Measurements from ENCODE around the gene TMEFF2.

Gene TMEFF2

DNA sequence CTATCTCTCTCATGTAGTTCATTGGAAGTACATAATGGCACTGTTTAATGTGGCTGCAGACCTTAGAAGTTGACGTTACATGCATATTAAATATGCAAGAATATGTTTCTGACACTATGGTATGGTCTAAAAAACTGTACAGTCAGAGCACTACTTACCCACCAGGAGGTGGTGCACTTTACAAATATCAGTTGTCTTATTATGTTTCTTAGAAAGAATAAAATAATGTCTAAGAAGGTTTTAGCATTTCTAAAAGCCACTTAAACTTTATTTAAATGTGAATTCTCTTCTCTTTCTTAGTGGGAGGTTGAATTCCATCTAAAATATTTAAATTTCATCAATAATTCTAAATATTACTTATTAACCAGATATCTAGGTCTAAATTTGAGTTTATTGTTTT, 4.3 kb downstream of the TMEFF2 start (continued):
- no peak for TF ChIP-seq ZNF701 (tag by site-specific recombination; IDR thresholded peaks at IDR 0.05)

DNA sequence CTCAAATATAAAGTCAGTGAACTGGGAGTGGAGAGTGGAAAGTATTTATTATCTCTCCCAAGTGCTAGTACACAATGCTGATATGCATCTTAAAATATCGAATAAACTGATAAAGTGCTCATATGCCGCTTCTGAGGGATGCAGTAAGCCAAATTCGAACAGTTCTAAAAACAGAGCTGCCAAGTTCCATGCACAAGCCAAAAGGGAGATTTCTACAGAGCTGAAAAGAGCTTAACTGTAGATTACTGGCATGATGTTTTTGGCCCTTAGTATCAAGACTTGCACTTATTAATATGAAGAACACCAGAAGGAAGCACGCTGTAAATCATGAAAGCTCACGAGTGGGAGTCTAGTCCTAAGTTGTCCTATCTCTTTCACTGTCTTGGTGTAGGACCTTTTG, 7.9 kb downstream of the TMEFF2 start:
- H3K4me3 ChIP-seq (ENCODE audit: low read depth, low read length) = no peak overlapping the region
- CTCF ChIA-PET = interaction anchor here (0.7 to 1.4 kb wide), 2 partner anchors 10 to 1273 kb away, joined by 3 to 5 read pairs; no protein-coding TSS in a partner anchor
- no peaks in the 10 kb centered on the region for H3K36me3 ChIP-seq (ENCODE audit: control insufficient read depth in 2 of 2, insufficient read depth in 1 of 2, low read length in 2 of 2)
- no peak overlapping the region for H3K27ac ChIP-seq (ENCODE audit: extremely low read depth, low read depth, low read length)
- TF ChIP-seq ZNF214 (tag by site-specific recombination; IDR thresholded peaks at IDR 0.05; ENCODE audit: borderline replicate concordance) (no peak), ZNF610 (tag by site-specific recombination; IDR thresholded peaks at IDR 0.05; ENCODE audit: borderline replicate concordance) (no peak), ZNF76 (tag by site-specific recombination; IDR thresholded peaks at IDR 0.05; ENCODE audit: borderline replicate concordance, low read depth) (no peak), ZNF426 (tag by site-specific recombination; IDR thresholded peaks at IDR 0.05) (no peak), ZNF366 (tag by site-specific recombination; conservative IDR thresholded peaks at IDR 0.05) (no peak), ZNF404 (tag by site-specific recombination; IDR thresholded peaks at IDR 0.05) (no peak), MYNN (tag by site-specific recombination; IDR thresholded peaks at IDR 0.05; ENCODE audit: borderline replicate concordance) (no peak), ZNF791 (tag by site-specific recombination; IDR thresholded peaks at IDR 0.05) (no peak), ZNF555 (tag by site-specific recombination; conservative IDR thresholded peaks at IDR 0.05) (no peak), ZNF677 (tag by site-specific recombination; IDR thresholded peaks at IDR 0.05) (no peak), SCRT2 (tag by site-specific recombination; IDR thresholded peaks at IDR 0.05) (no peak), SP3 (tag by site-specific recombination; IDR thresholded peaks at IDR 0.05) (no peak), ZNF350 (tag by site-specific recombination; IDR thresholded peaks at IDR 0.05) (no peak), ZNF121 (tag by site-specific recombination; IDR thresholded peaks at IDR 0.05) (no peak), ZNF560 (tag by site-specific recombination; IDR thresholded peaks at IDR 0.05; ENCODE audit: borderline replicate concordance) (no peak), OVOL3 (tag by site-specific recombination; IDR thresholded peaks at IDR 0.05) (no peak)
- TF ChIP-seq, protein P1, sequence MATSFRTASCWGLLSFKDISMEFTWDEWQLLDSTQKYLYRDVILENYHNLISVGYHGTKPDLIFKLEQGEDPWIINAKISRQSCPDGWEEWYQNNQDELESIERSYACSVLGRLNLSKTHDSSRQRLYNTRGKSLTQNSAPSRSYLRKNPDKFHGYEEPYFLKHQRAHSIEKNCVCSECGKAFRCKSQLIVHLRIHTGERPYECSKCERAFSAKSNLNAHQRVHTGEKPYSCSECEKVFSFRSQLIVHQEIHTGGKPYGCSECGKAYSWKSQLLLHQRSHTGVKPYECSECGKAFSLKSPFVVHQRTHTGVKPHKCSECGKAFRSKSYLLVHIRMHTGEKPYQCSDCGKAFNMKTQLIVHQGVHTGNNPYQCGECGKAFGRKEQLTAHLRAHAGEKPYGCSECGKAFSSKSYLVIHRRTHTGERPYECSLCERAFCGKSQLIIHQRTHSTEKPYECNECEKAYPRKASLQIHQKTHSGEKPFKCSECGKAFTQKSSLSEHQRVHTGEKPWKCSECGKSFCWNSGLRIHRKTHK (tag by site-specific recombination; IDR thresholded peaks at IDR 0.05) = no peak
- TF ChIP-seq, protein P2, sequence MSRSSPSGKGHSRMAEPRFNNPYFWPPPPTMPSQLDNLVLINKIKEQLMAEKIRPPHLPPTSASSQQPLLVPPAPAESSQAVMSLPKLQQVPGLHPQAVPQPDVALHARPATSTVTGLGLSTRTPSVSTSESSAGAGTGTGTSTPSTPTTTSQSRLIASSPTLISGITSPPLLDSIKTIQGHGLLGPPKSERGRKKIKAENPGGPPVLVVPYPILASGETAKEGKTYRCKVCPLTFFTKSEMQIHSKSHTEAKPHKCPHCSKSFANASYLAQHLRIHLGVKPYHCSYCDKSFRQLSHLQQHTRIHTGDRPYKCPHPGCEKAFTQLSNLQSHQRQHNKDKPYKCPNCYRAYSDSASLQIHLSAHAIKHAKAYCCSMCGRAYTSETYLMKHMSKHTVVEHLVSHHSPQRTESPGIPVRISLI (tag by site-specific recombination; IDR thresholded peaks at IDR 0.05) = no peak
- TF ChIP-seq, protein P3, sequence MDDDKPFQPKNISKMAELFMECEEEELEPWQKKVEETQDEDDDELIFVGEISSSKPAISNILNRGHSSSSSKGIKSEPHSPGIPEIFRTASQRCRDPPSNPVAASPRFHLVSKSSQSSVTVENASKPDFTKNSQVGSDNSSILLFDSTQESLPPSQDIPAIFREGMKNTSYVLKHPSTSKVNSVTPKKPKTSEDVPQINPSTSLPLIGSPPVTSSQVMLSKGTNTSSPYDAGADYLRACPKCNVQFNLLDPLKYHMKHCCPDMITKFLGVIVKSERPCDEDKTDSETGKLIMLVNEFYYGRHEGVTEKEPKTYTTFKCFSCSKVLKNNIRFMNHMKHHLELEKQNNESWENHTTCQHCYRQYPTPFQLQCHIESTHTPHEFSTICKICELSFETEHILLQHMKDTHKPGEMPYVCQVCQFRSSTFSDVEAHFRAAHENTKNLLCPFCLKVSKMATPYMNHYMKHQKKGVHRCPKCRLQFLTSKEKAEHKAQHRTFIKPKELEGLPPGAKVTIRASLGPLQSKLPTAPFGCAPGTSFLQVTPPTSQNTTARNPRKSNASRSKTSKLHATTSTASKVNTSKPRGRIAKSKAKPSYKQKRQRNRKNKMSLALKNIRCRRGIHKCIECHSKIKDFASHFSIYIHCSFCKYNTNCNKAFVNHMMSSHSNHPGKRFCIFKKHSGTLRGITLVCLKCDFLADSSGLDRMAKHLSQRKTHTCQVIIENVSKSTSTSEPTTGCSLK (tag by site-specific recombination; IDR thresholded peaks at IDR 0.05) = no peak
- POLR2A ChIA-PET = no interaction called here
- H3K4me1 ChIP-seq (ENCODE audit: control insufficient read depth, insufficient read depth, low read length) = no peaks in the 10 kb centered on the region; the same call in 1 of the 2 replicates
- H3K9me3 ChIP-seq (ENCODE audit: control insufficient read depth, insufficient read depth, low read depth, low read length) = no peaks in the 10 kb centered on the region

DNA sequence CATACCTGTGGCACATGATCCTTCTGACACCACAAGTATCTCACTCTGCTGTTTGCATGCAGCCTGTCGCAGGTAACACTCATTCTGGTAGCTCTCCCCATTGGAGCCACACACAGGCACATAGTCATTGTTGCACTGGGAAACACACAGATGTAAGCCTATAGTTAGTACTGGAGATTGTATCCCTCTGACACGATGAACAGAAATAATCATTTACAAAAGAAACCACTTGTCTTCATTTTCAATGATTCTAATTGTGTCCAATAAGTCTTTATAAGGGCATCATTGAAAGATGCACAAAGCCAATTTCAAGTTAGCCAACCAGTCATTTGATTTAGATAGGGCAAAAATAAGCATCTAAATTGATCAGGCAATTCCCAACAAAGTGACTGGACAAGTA, 10.4 kb downstream of the TMEFF2 start:
- ChIA-PET POLR2A (no interaction called here), CTCF (no interaction called here)
- TF ChIP-seq SCRT1 (tag by site-specific recombination; IDR thresholded peaks at IDR 0.05; ENCODE audit: borderline replicate concordance) (peak; percentile 24; the same call in 1 of the 2 replicates), ZNF510 (tag by site-specific recombination; IDR thresholded peaks at IDR 0.05; ENCODE audit: insufficient replicate concordance) (no peak)
- Histone ChIP-seq H3K4me1 (ENCODE audit: control insufficient read depth, insufficient read depth, low read length) (no peaks in the 10 kb centered on the region), H3K9me3 (ENCODE audit: control insufficient read depth, insufficient read depth, low read depth, low read length) (no peaks in the 10 kb centered on the region), H3K27ac (ENCODE audit: extremely low read depth, low read depth, low read length) (no peak overlapping the region), H3K4me3 (ENCODE audit: low read depth, low read length) (no peak overlapping the region), H3K36me3 (ENCODE audit: control insufficient read depth in 2 of 2, insufficient read depth in 1 of 2, low read length in 2 of 2) (no peaks in the 10 kb centered on the region)

All from HEK293 (cell line).